GM18951 (cell line): ENCODE data around the gene FGF2.
"Not testable (repeated sequence)": the region's sequence is repeated elsewhere in the genome, so short reads cannot be mapped to it uniquely, and the experiment has no call there.

Experiments used
- POLR2A ChIP-seq: IDR thresholded peaks from 4 replicates; pipeline ENCODE4 v1.6.1; 2011; ENCODE audit warnings: mild to moderate bottlenecking; ENCODE audit not compliant: insufficient read length, insufficient read depth; ENCODE audit errors: extremely low read depth
- in situ Hi-C: fragments of 300-500 bp; cut with MboI; formaldehyde crosslinking; loops from one replicate; pipeline ENCODE4 v1.12.0; 2022; ENCODE audit warnings: low sequenced_read_pairs, mixed read lengths, inconsistent platforms; ENCODE audit not compliant: unreplicated experiment

The FGF2 gene

GRCh38 chr4:122826553-122827257 is at the start of gene FGF2:
Gene FGF2, plus strand, starts transcription at chr4:122826831. Its CDS starts 344 bp downstream, at chr4:122827175.
- peak; percentile 33 for TF ChIP-seq POLR2A
- in situ Hi-C loops = no loop called here

GRCh38 chr4:122776916-122777315 is 49.7 kb upstream of the FGF2 start:
- TF ChIP-seq POLR2A = no peak

GRCh38 chr4:122777846-122778673 is 48.6 kb upstream of the FGF2 start:
- in situ Hi-C loops = no loop called here
- no peak for TF ChIP-seq POLR2A

More at GRCh38 chr4:122776916-122777315, 49.7 kb upstream of the FGF2 start:
- in situ Hi-C loops = no loop called here

GRCh38 chr4:122781486-122781885 is 45.1 kb upstream of the FGF2 start:
- in situ Hi-C loops = no loop called here
- TF ChIP-seq POLR2A = no peak

- in situ Hi-C loops = no loop called here
- no peak for TF ChIP-seq POLR2A
Observed at GRCh38 chr4:122783301-122784215, 43.1 kb upstream of the FGF2 start.

GRCh38 chr4:122784261-122784660 is 42.4 kb upstream of the FGF2 start:
- no peak for TF ChIP-seq POLR2A
- in situ Hi-C loops = no loop called here

- no peak for TF ChIP-seq POLR2A
- in situ Hi-C loops = no loop called here
Observed at GRCh38 chr4:122785099-122785498, 41.5 kb upstream of the FGF2 start.

GRCh38 chr4:122786296-122786695 is 40.3 kb upstream of the FGF2 start:
- in situ Hi-C loops = not testable (repeated sequence)

- in situ Hi-C loops = not testable (repeated sequence)
Observed at GRCh38 chr4:122786920-122787319, 39.7 kb upstream of the FGF2 start.

- no peak for TF ChIP-seq POLR2A
- in situ Hi-C loops = no loop called here
Observed at GRCh38 chr4:122787940-122788339, 38.7 kb upstream of the FGF2 start.

- in situ Hi-C loops = no loop called here
- TF ChIP-seq POLR2A = no peak
Observed at GRCh38 chr4:122788935-122789334, 37.7 kb upstream of the FGF2 start.

- TF ChIP-seq POLR2A = no peak
- in situ Hi-C loops = no loop called here
Observed at GRCh38 chr4:122793811-122794210, 32.8 kb upstream of the FGF2 start.

- in situ Hi-C loops = no loop called here
- TF ChIP-seq POLR2A = no peak
Observed at GRCh38 chr4:122796801-122797404, 29.7 kb upstream of the FGF2 start.
